ENCODE measurements around the gene MSL2.

MSL2 gene

GRCh38 chr3:136141891-136142290, 54.2 kb downstream of the MSL2 start:
- no peak overlapping the region for H3K14ac ChIP-seq (ENCODE audit: low read length)
- H3K23ac ChIP-seq (ENCODE audit: low read depth, low read length, poor library complexity) = no peak overlapping the region
- H4K91ac ChIP-seq (ENCODE audit: low read depth, low read length, poor library complexity) = no peak overlapping the region
- H3K4me3 ChIP-seq (ENCODE audit: low read length in 2 of 2) = no peak overlapping the region
- no peak overlapping the region for H2AFZ ChIP-seq (ENCODE audit: low read length)
- no peak overlapping the region for H4K8ac ChIP-seq (ENCODE audit: low read depth, low read length)
- H2BK15ac ChIP-seq (ENCODE audit: low read length) = no peak overlapping the region
- no peak overlapping the region for H3K4ac ChIP-seq (ENCODE audit: low read length)
- DNase-seq (ENCODE audit: low spot score) = no peak
- H3K27me3 ChIP-seq (ENCODE audit: control insufficient read depth in 3 of 3, insufficient read depth in 3 of 3, low read depth in 1 of 3, low read length in 3 of 3) = no peaks in the 10 kb centered on the region
- H3K27ac ChIP-seq (replicated peaks; ENCODE audit: low read length) = peak overlapping the region; percentile 11
- no peak overlapping the region for H3K4me2 ChIP-seq (ENCODE audit: insufficient read depth, low read length, poor library complexity, severe bottlenecking)
- H2AK5ac ChIP-seq (ENCODE audit: low read depth, low read length) = no peak overlapping the region
- H3K9ac ChIP-seq (ENCODE audit: low read depth, low read length, poor library complexity) = no peak overlapping the region
- no peak overlapping the region for H2BK12ac ChIP-seq (ENCODE audit: low read length)
- no peaks in the 10 kb centered on the region for H3K9me3 ChIP-seq (replicated peaks in 1 of 2; ENCODE audit: control insufficient read depth in 2 of 2, insufficient read depth in 1 of 2, low read depth in 1 of 2, low read length in 2 of 2)
- peaks cover 0 to 31% of the 10 kb centered on the region in 2 donors for H3K36me3 ChIP-seq (replicated peaks in 1 of 2; ENCODE audit: control insufficient read depth in 2 of 2, insufficient read depth in 2 of 2, low read length in 2 of 2)
- WGBS, 2 donors (ENCODE audit: extremely low coverage in 2 of 2, insufficient read length in 2 of 2, insufficient replicate concordance in 1 of 2) = no CpG with 5 or more reads among the region's 4 CpGs
- no peaks in the 10 kb centered on the region for H3K79me1 ChIP-seq (ENCODE audit: low read depth, low read length)
- no peak overlapping the region for H2BK5ac ChIP-seq (ENCODE audit: low read length)
- H2BK120ac ChIP-seq (ENCODE audit: low read depth, low read length) = no peak overlapping the region
- H3K4me1 ChIP-seq (ENCODE audit: control insufficient read depth in 2 of 2, insufficient read depth in 1 of 2, low read depth in 1 of 2, low read length in 2 of 2) = peaks cover 2 to 9% of the 10 kb centered on the region in 2 donors
- H3K18ac ChIP-seq (ENCODE audit: low read length) = no peak overlapping the region

- Histone ChIP-seq H2AK5ac (ENCODE audit: low read depth, low read length) (no peak overlapping the region), H3K4me3 (ENCODE audit: low read length in 2 of 2) (no peak overlapping the region), H3K36me3 (replicated peaks in 1 of 2; ENCODE audit: control insufficient read depth in 2 of 2, insufficient read depth in 2 of 2, low read length in 2 of 2) (peaks cover 4 to 26% of the 10 kb centered on the region in 2 donors), H3K23ac (ENCODE audit: low read depth, low read length, poor library complexity) (no peak overlapping the region), H3K9me3 (replicated peaks in 1 of 2; ENCODE audit: control insufficient read depth in 2 of 2, insufficient read depth in 1 of 2, low read depth in 1 of 2, low read length in 2 of 2) (no peaks in the 10 kb centered on the region), H3K27ac (replicated peaks; ENCODE audit: low read length) (no peak overlapping the region), H3K4me2 (ENCODE audit: insufficient read depth, low read length, poor library complexity, severe bottlenecking) (no peak overlapping the region), H3K14ac (ENCODE audit: low read length) (no peak overlapping the region), H2BK12ac (ENCODE audit: low read length) (no peak overlapping the region), H2BK5ac (ENCODE audit: low read length) (no peak overlapping the region), H2BK120ac (ENCODE audit: low read depth, low read length) (no peak overlapping the region), H3K4me1 (ENCODE audit: control insufficient read depth in 2 of 2, insufficient read depth in 1 of 2, low read depth in 1 of 2, low read length in 2 of 2) (peaks cover 2 to 9% of the 10 kb centered on the region in 2 donors), H3K4ac (ENCODE audit: low read length) (no peak overlapping the region), H3K9ac (ENCODE audit: low read depth, low read length, poor library complexity) (no peak overlapping the region), H3K79me1 (ENCODE audit: low read depth, low read length) (no peaks in the 10 kb centered on the region), H4K91ac (ENCODE audit: low read depth, low read length, poor library complexity) (no peak overlapping the region), H4K8ac (ENCODE audit: low read depth, low read length) (no peak overlapping the region), H2AFZ (ENCODE audit: low read length) (no peak overlapping the region), H2BK15ac (ENCODE audit: low read length) (no peak overlapping the region), H3K18ac (ENCODE audit: low read length) (no peak overlapping the region), H3K27me3 (ENCODE audit: control insufficient read depth in 3 of 3, insufficient read depth in 3 of 3, low read depth in 1 of 3, low read length in 3 of 3) (no peaks in the 10 kb centered on the region)
- DNase-seq (ENCODE audit: low spot score) = no peak
Measured at GRCh38 chr3:136141291-136141785, 54.8 kb downstream of the MSL2 start.

GRCh38 chr3:136136454-136136853, 59.7 kb downstream of the MSL2 start:
- no peak overlapping the region for H4K8ac ChIP-seq (ENCODE audit: low read depth, low read length)

GRCh38 chr3:136135039-136135802, 60.9 kb downstream of the MSL2 start:
- H3K9me3 ChIP-seq (replicated peaks in 1 of 2; ENCODE audit: control insufficient read depth in 2 of 2, insufficient read depth in 1 of 2, low read depth in 1 of 2, low read length in 2 of 2) = no peaks in the 10 kb centered on the region
- no peak overlapping the region for H3K27ac ChIP-seq (replicated peaks; ENCODE audit: low read length)
- no peak overlapping the region for H2BK120ac ChIP-seq (ENCODE audit: low read depth, low read length)
- no peak overlapping the region for H2AK5ac ChIP-seq (ENCODE audit: low read depth, low read length)
- no peak overlapping the region for H3K14ac ChIP-seq (ENCODE audit: low read length)
- H3K27me3 ChIP-seq (ENCODE audit: control insufficient read depth in 3 of 3, insufficient read depth in 3 of 3, low read depth in 1 of 3, low read length in 3 of 3) = no peaks in the 10 kb centered on the region
- H3K18ac ChIP-seq (ENCODE audit: low read length) = no peak overlapping the region
- H2BK15ac ChIP-seq (ENCODE audit: low read length) = no peak overlapping the region
- no peak overlapping the region for H2BK5ac ChIP-seq (ENCODE audit: low read length)
- no peaks in the 10 kb centered on the region for H3K79me1 ChIP-seq (ENCODE audit: low read depth, low read length)
- no peak for DNase-seq (ENCODE audit: low spot score)
- no peak overlapping the region for H2AFZ ChIP-seq (ENCODE audit: low read length)
- no peak overlapping the region for H3K23ac ChIP-seq (ENCODE audit: low read depth, low read length, poor library complexity)
- H3K9ac ChIP-seq (ENCODE audit: low read depth, low read length, poor library complexity) = no peak overlapping the region
- no peak overlapping the region for H3K4me3 ChIP-seq (ENCODE audit: low read length in 2 of 2)
- H3K36me3 ChIP-seq (replicated peaks in 1 of 2; ENCODE audit: control insufficient read depth in 2 of 2, insufficient read depth in 2 of 2, low read length in 2 of 2) = peaks cover 0 to 4% of the 10 kb centered on the region in 2 donors
- H4K91ac ChIP-seq (ENCODE audit: low read depth, low read length, poor library complexity) = no peak overlapping the region
- no peak overlapping the region for H3K4ac ChIP-seq (ENCODE audit: low read length)
- no peaks in the 10 kb centered on the region for H3K4me1 ChIP-seq (ENCODE audit: control insufficient read depth in 2 of 2, insufficient read depth in 1 of 2, low read depth in 1 of 2, low read length in 2 of 2)
- H3K4me2 ChIP-seq (ENCODE audit: insufficient read depth, low read length, poor library complexity, severe bottlenecking) = no peak overlapping the region
- no CpG with 5 or more reads among the region's 7 CpGs for WGBS, 2 donors (ENCODE audit: extremely low coverage in 2 of 2, insufficient read length in 2 of 2, insufficient replicate concordance in 1 of 2)
- H4K8ac ChIP-seq (ENCODE audit: low read depth, low read length) = no peak overlapping the region
- no peak overlapping the region for H2BK12ac ChIP-seq (ENCODE audit: low read length)

More at GRCh38 chr3:136136454-136136853, 59.7 kb downstream of the MSL2 start:
- H3K27me3 ChIP-seq (ENCODE audit: control insufficient read depth in 3 of 3, insufficient read depth in 3 of 3, low read depth in 1 of 3, low read length in 3 of 3) = no peaks in the 10 kb centered on the region
- no peak overlapping the region for H3K14ac ChIP-seq (ENCODE audit: low read length)
- DNase-seq (ENCODE audit: low spot score) = no peak
- no peaks in the 10 kb centered on the region for H3K79me1 ChIP-seq (ENCODE audit: low read depth, low read length)
- H3K18ac ChIP-seq (ENCODE audit: low read length) = no peak overlapping the region
- no peak overlapping the region for H3K23ac ChIP-seq (ENCODE audit: low read depth, low read length, poor library complexity)
- no CpG with 5 or more reads among the region's 2 CpGs for WGBS, 2 donors (ENCODE audit: extremely low coverage in 2 of 2, insufficient read length in 2 of 2, insufficient replicate concordance in 1 of 2)
- no peak overlapping the region for H4K91ac ChIP-seq (ENCODE audit: low read depth, low read length, poor library complexity)
- no peak overlapping the region for H2AFZ ChIP-seq (ENCODE audit: low read length)
- no peak overlapping the region for H3K9ac ChIP-seq (ENCODE audit: low read depth, low read length, poor library complexity)
- H2BK5ac ChIP-seq (ENCODE audit: low read length) = no peak overlapping the region
- H2AK5ac ChIP-seq (ENCODE audit: low read depth, low read length) = no peak overlapping the region
- no peak overlapping the region for H3K4me2 ChIP-seq (ENCODE audit: insufficient read depth, low read length, poor library complexity, severe bottlenecking)
- H3K4ac ChIP-seq (ENCODE audit: low read length) = no peak overlapping the region
- H3K4me1 ChIP-seq (ENCODE audit: control insufficient read depth in 2 of 2, insufficient read depth in 1 of 2, low read depth in 1 of 2, low read length in 2 of 2) = no peaks in the 10 kb centered on the region
- H3K36me3 ChIP-seq (replicated peaks in 1 of 2; ENCODE audit: control insufficient read depth in 2 of 2, insufficient read depth in 2 of 2, low read length in 2 of 2) = peaks cover 0 to 4% of the 10 kb centered on the region in 2 donors
- no peak overlapping the region for H3K27ac ChIP-seq (replicated peaks; ENCODE audit: low read length)
- no peak overlapping the region for H2BK12ac ChIP-seq (ENCODE audit: low read length)
- H2BK120ac ChIP-seq (ENCODE audit: low read depth, low read length) = no peak overlapping the region
- no peak overlapping the region for H2BK15ac ChIP-seq (ENCODE audit: low read length)
- no peak overlapping the region for H3K4me3 ChIP-seq (ENCODE audit: low read length in 2 of 2)
- H3K9me3 ChIP-seq (replicated peaks in 1 of 2; ENCODE audit: control insufficient read depth in 2 of 2, insufficient read depth in 1 of 2, low read depth in 1 of 2, low read length in 2 of 2) = no peaks in the 10 kb centered on the region

All from neuronal stem cell (in vitro differentiated cells).